ENCODE data around the gene GOPC. TPM values are rescaled to one million over a fixed set of nuclear protein-coding genes. Genes with fewer than 3 reads are reported as not detected.

Gene GOPC
- total RNA-seq, 1 experiment from 2014 or later: 20.8 TPM

GRCh38 chr6:117602899-117603588, 733 bp upstream of the GOPC start:
- H3K27ac ChIP-seq (ENCODE audit: low read depth, low read length, poor library complexity, severe bottlenecking): peak overlapping the region; percentile 82
- POLR2A ChIA-PET (ENCODE audit: low non-redundant PET): no interaction called here
- intact Hi-C loops (cut with micrococcal nuclease; ENCODE audit: unreplicated experiment): loop anchor here (1.0 kb wide), 1 partner anchor 154 kb away; no protein-coding TSS in a partner anchor
- DNase-seq (ENCODE audit: low spot score): no peak
- peaks cover 11% of the 10 kb centered on the region for H3K4me1 ChIP-seq (ENCODE audit: insufficient read depth, low read length, poor library complexity, severe bottlenecking)
- H3K4me3 ChIP-seq (ENCODE audit: low read depth, low read length, poor library complexity, severe bottlenecking): peak overlapping the region; percentile 74
- TF ChIP-seq CTCF (conservative IDR thresholded peaks at IDR 0.05; ENCODE audit: low read depth, low read length): no peak
- no peak for TF ChIP-seq EZH2 (IDR thresholded peaks at IDR 0.05; ENCODE audit: borderline replicate concordance, low read depth, low read length, poor library complexity, severe bottlenecking)
- H3K9me3 ChIP-seq (ENCODE audit: low read depth, low read length, poor library complexity, severe bottlenecking): no peaks in the 10 kb centered on the region
- CTCF ChIA-PET: no interaction called here
- peaks cover 2% of the 10 kb centered on the region for H3K36me3 ChIP-seq (ENCODE audit: insufficient read depth, low read length, poor library complexity, severe bottlenecking)
- BruUV-seq (replicated peaks): TSS peak; percentile 98
- H3K27me3 ChIP-seq (replicated peaks; ENCODE audit: insufficient read depth, low read depth, low read length, poor library complexity): no peaks in the 10 kb centered on the region

DNA sequence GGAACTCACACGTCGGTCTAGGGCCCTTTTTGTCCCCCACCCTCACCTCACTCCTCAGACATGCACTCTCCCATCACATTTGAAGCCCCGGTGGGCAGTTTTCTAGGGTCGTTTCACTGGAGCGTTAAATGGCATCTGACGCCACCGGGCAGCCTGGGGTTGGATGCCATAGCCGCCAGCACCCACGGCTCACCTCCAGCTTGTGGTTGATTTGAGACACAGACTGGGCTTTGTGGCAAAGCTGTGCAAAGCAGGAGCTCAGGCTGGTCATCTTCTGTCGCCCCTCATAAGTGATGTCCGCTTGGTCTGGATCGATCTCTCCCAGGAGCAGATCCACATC, 530 bp downstream of the GOPC start:
- TSS peak; percentile 32 for BruUV-seq (replicated peaks)
- CTCF ChIA-PET: interaction anchor here (0.6 kb wide), 1 partner anchor 152 kb away, joined by 3 read pairs; no protein-coding TSS in a partner anchor
- TF ChIP-seq CTCF (conservative IDR thresholded peaks at IDR 0.05; ENCODE audit: low read depth, low read length) (no peak), EZH2 (IDR thresholded peaks at IDR 0.05; ENCODE audit: borderline replicate concordance, low read depth, low read length, poor library complexity, severe bottlenecking) (no peak)

GRCh38 chr6:117600008-117600743, 2.1 kb downstream of the GOPC start:
- H3K36me3 ChIP-seq (ENCODE audit: insufficient read depth, low read length, poor library complexity, severe bottlenecking): peaks cover 12% of the 10 kb centered on the region

More for the DNA sequence above, 530 bp downstream of the GOPC start:
- intact Hi-C loops (cut with micrococcal nuclease; ENCODE audit: unreplicated experiment): loop anchor here (1.0 kb wide), 1 partner anchor 152 kb away; no protein-coding TSS in a partner anchor
- Histone ChIP-seq H3K27ac (ENCODE audit: low read depth, low read length, poor library complexity, severe bottlenecking) (peak overlapping the region; percentile 82), H3K4me3 (ENCODE audit: low read depth, low read length, poor library complexity, severe bottlenecking) (peak overlapping the region; percentile 74), H3K4me1 (ENCODE audit: insufficient read depth, low read length, poor library complexity, severe bottlenecking) (peaks cover 11% of the 10 kb centered on the region), H3K9me3 (ENCODE audit: low read depth, low read length, poor library complexity, severe bottlenecking) (no peaks in the 10 kb centered on the region), H3K27me3 (replicated peaks; ENCODE audit: insufficient read depth, low read depth, low read length, poor library complexity) (no peaks in the 10 kb centered on the region), H3K36me3 (ENCODE audit: insufficient read depth, low read length, poor library complexity, severe bottlenecking) (peaks cover 12% of the 10 kb centered on the region)
- POLR2A ChIA-PET (ENCODE audit: low non-redundant PET): no interaction called here
- no peak for DNase-seq (ENCODE audit: low spot score)

More at GRCh38 chr6:117600008-117600743, 2.1 kb downstream of the GOPC start:
- peak overlapping the region; percentile 74 for H3K4me3 ChIP-seq (ENCODE audit: low read depth, low read length, poor library complexity, severe bottlenecking)
- intact Hi-C loops (cut with micrococcal nuclease; ENCODE audit: unreplicated experiment): no loop called here
- no peak overlapping the region for H3K27ac ChIP-seq (ENCODE audit: low read depth, low read length, poor library complexity, severe bottlenecking)
- H3K9me3 ChIP-seq (ENCODE audit: low read depth, low read length, poor library complexity, severe bottlenecking): no peaks in the 10 kb centered on the region
- CTCF ChIA-PET: no interaction called here
- POLR2A ChIA-PET (ENCODE audit: low non-redundant PET): no interaction called here
- H3K27me3 ChIP-seq (replicated peaks; ENCODE audit: insufficient read depth, low read depth, low read length, poor library complexity): no peaks in the 10 kb centered on the region
- H3K4me1 ChIP-seq (ENCODE audit: insufficient read depth, low read length, poor library complexity, severe bottlenecking): peaks cover 11% of the 10 kb centered on the region
- DNase-seq (ENCODE audit: low spot score): peak; percentile 27
- no peak for TF ChIP-seq EZH2 (IDR thresholded peaks at IDR 0.05; ENCODE audit: borderline replicate concordance, low read depth, low read length, poor library complexity, severe bottlenecking)
- BruUV-seq (replicated peaks): no TSS peak

Data from A673 (cell line).